ENCODE data around the gene ARIH2. TPM values are rescaled to one million over a fixed set of nuclear protein-coding genes. Genes with fewer than 3 reads are reported as not detected.

ARIH2 gene
- total and polyA plus RNA-seq, 9 of the 15 experiments (the other 6 are each of a cell fraction or from before 2014, with no cell fraction given), result 27.0 to 120 (median 108) TPM

- TF ChIP-seq ZNF239 (CRISPR knock-in tag; IDR thresholded peaks at IDR 0.05) (no peak), GTF2E2 (tag; IDR thresholded peaks at IDR 0.05) (peak; percentile 87; the same call in 1 of the 2 replicates), CCNT2 (IDR thresholded peaks at IDR 0.05; ENCODE audit: borderline replicate concordance, extremely low read depth, insufficient read length, low read depth, low read length) (peak; percentile 79), NFRKB (IDR thresholded peaks at IDR 0.05; ENCODE audit: low read depth) (peak; percentile 40; the same call in 1 of the 2 replicates), SNAPC5 (CRISPR knock-in tag; IDR thresholded peaks at IDR 0.05) (no peak), MNT (conservative IDR thresholded peaks at IDR 0.05) (peak; percentile 67 to 74), E2F3 (CRISPR knock-in tag; IDR thresholded peaks at IDR 0.05) (no peak; the same call in 1 of the 2 replicates), ADNP (tag; IDR thresholded peaks at IDR 0.05) (no peak), CGGBP1 (CRISPR knock-in tag; IDR thresholded peaks at IDR 0.05) (0 out of 2 replicates have a peak, but pooled peaks have one; percentile 32), ZKSCAN3 (CRISPR knock-in tag; IDR thresholded peaks at IDR 0.05) (no peak), ARID3B (CRISPR knock-in tag; IDR thresholded peaks at IDR 0.05; ENCODE audit: borderline replicate concordance) (0 out of 2 replicates have a peak, but pooled peaks have one; percentile 52), ZBTB43 (CRISPR knock-in tag; IDR thresholded peaks at IDR 0.05) (no peak), KDM5B (IDR thresholded peaks at IDR 0.05; ENCODE audit: insufficient replicate concordance, low read depth, low read length) (peak; percentile 99), CBX1 (IDR thresholded peaks at IDR 0.05; ENCODE audit: low read depth) (peak; percentile 78; the same call in 1 of the 2 replicates), GATA2 (CRISPR knock-in tag; IDR thresholded peaks at IDR 0.05) (no peak), TGIF2 (CRISPR knock-in tag; IDR thresholded peaks at IDR 0.05) (0 out of 2 replicates have a peak, but pooled peaks have one; percentile 7)
- TF ChIP-seq, protein P1, sequence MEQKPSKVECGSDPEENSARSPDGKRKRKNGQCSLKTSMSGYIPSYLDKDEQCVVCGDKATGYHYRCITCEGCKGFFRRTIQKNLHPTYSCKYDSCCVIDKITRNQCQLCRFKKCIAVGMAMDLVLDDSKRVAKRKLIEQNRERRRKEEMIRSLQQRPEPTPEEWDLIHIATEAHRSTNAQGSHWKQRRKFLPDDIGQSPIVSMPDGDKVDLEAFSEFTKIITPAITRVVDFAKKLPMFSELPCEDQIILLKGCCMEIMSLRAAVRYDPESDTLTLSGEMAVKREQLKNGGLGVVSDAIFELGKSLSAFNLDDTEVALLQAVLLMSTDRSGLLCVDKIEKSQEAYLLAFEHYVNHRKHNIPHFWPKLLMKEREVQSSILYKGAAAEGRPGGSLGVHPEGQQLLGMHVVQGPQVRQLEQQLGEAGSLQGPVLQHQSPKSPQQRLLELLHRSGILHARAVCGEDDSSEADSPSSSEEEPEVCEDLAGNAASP (IDR thresholded peaks at IDR 0.05), result no peak
Observed at GRCh38 chr3:49021213-49021812, 102.7 kb downstream of the ARIH2 start (continued).
